GM12874 (cell line): ENCODE measurements around the gene NPFFR1.

Experiments used
- CTCF ChIP-seq: IDR thresholded peaks from 2 replicates; pipeline ENCODE4 v1.5.1; 2011; ENCODE audit warnings: low read depth, mild to moderate bottlenecking, control low read depth, low read length, moderate library complexity; ENCODE audit not compliant: insufficient read depth

NPFFR1 gene

DNA sequence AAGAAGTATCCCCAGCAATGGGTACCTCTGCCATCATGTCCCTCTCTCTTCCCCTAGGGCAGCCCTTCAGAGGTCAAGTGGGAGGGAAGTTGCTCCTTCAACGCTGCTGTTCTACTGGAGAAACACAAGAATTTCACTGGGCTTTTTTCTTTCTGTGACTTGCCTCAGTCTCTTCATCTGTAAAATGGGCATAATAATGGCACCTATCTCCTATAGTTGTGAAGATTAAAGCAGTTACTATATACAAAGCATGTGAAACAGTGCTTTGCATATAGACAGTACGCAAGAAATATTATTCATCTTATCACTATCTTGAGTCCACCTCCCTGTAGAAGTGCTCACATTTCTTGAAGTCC, 1.6 kb upstream of the NPFFR1 start:
- no peak for TF ChIP-seq CTCF

GRCh38 chr10:70284542-70285475, 1.0 kb upstream of the NPFFR1 start:
- no peak for TF ChIP-seq CTCF

DNA sequence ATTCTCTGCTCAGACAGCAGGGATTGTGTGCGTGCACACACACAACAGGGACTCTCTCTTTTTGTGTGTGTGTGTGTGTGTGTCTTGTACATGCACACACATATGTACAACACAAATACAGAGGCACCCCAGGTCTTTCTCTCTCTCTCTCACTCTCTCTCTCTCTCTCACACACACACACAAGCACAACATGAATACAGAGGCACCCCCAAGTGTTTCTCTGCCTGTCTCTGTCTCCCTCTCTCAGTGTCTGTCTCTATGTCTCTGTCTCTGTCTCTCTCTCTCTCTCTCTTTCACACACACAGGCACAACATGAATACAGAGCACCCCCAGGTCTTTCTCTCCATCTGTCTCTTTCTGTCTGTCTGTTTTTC, 746 bp downstream of the NPFFR1 start:
- no peak for TF ChIP-seq CTCF

GRCh38 chr10:70281609-70282008, 2.2 kb downstream of the NPFFR1 start:
- TF ChIP-seq CTCF = no peak

DNA sequence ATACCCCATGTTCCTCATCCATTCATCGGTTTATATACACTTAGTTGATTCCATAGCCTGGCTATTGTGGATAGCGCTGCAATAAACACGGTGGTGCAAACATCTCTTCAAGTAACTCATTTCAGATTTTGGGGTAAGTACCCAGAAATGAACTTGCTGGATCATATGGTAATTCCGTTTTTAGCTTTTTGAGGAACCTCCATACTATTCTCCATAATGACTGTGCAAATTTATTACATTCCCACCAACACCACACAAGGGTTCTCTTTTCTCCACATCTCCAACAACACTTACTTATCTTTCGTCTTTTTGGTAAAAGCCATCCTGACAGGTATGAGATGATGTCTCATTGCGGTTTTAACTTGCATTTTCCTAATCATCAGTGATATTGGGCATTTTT, 3.7 kb downstream of the NPFFR1 start:
- TF ChIP-seq CTCF = no peak

DNA sequence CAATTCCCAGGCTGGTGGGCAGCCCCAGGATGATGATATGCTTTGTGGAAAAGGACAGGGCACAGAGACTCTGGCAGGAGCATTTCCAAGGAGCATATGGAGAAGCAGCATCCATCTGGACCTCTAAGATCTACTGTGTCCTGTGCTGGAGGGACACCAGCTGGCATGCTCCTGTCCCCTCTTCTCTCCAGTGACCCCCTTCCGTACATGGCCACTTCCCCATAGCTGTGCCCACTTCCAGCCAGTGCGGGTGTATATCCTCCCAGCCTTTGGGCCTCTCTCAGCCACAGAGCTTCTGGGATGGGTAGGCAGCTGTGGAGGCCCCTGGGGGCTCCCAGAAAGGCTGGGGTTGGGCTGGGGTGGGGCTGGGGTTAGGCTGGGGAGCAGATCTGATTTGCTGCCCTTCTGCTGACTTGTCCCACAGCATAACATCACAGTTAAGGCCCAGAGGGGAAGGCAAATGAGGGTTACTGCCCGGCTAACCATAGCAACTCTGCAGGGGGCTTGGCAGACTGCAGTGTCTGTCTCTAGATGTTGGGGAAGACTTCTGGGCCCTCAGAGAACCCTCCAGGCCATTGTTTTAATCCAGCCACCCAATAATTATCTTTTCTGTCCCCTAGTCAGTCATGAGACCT, 6.3 kb downstream of the NPFFR1 start:
- TF ChIP-seq CTCF = no peak

- no peak for TF ChIP-seq CTCF
Measured at GRCh38 chr10:70274643-70275042, 9.2 kb downstream of the NPFFR1 start.
